ENCODE data around the gene ARHGEF4. TPM values are rescaled to one million over a fixed set of nuclear protein-coding genes. Genes with fewer than 3 reads are reported as not detected.

Gene ARHGEF4
- total RNA-seq, 1 experiment from 2014 or later = 0.80 TPM

DNA sequence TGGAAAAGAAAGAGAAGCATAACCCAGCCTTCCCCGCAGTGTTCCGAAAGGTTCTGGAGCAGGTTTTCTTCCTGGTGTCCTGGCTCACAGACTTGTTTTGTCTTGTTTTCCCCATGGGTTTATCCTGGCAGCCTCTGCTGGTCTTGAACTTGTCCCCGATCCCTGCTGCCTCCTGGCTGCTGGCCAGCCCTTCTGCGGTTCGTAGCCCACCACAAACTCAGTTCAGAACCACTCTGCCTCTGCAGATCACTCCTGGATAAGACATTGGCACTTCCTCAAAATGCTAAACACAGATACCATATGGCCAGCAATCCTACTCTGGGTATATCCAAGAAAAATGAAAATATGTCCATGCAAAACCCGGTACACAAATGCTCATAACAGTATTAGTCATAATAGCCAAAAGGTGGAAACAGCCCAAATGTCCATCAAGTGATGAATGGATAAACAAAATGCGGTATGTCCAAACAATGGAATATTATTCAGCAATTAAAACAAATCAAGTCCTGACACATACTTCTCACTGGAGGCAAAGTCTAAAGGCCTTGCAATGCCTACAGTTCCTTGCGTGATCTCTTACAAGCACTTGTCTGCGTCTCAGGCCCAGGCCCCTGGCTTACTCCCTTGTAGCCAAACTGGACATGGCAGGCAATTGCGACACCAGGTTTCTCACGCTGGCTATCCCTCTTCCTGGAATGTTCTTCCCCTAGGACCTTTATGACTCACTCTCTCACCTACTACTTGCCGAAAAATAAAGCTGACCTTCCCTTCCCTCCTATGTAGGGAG is 28.0 kb upstream of the ARHGEF4 start:
- BruUV-seq (replicated peaks) = no TSS peak
- in situ Hi-C loops (cut with HindIII; ENCODE audit: low pct_unique_long_range_greater_than_20kb, low sequenced_read_pairs) = no loop called here
- intact Hi-C loops (cut with micrococcal nuclease; ENCODE audit: unreplicated experiment) = no loop called here
- Histone ChIP-seq H3K9me3 (ENCODE audit: control insufficient read depth, insufficient read depth, low read depth, low read length) (no peaks in the 10 kb centered on the region), H3K27me3 (ENCODE audit: control insufficient read depth, insufficient read depth, low read length) (no peaks in the 10 kb centered on the region), H3K4me3 (ENCODE audit: low read depth in 2 of 2, low read length in 2 of 2) (no peak overlapping the region), H3K4me1 (ENCODE audit: control insufficient read depth, insufficient read depth, low read length) (no peaks in the 10 kb centered on the region), H3K27ac (ENCODE audit: low read length) (no peak overlapping the region), H3K36me3 (ENCODE audit: control insufficient read depth, insufficient read depth, low read length) (no peaks in the 10 kb centered on the region)
- TF ChIP-seq, protein P1, sequence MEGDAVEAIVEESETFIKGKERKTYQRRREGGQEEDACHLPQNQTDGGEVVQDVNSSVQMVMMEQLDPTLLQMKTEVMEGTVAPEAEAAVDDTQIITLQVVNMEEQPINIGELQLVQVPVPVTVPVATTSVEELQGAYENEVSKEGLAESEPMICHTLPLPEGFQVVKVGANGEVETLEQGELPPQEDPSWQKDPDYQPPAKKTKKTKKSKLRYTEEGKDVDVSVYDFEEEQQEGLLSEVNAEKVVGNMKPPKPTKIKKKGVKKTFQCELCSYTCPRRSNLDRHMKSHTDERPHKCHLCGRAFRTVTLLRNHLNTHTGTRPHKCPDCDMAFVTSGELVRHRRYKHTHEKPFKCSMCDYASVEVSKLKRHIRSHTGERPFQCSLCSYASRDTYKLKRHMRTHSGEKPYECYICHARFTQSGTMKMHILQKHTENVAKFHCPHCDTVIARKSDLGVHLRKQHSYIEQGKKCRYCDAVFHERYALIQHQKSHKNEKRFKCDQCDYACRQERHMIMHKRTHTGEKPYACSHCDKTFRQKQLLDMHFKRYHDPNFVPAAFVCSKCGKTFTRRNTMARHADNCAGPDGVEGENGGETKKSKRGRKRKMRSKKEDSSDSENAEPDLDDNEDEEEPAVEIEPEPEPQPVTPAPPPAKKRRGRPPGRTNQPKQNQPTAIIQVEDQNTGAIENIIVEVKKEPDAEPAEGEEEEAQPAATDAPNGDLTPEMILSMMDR (IDR thresholded peaks at IDR 0.05) = no peak
- TF ChIP-seq SIN3A (IDR thresholded peaks at IDR 0.05; ENCODE audit: borderline replicate concordance, insufficient read depth, low read depth, low read length) (no peak), TCF7L2 (IDR thresholded peaks at IDR 0.05; ENCODE audit: low read depth, low read length) (no peak), POLR2AphosphoS5 (IDR thresholded peaks at IDR 0.05; ENCODE audit: low read depth, low read length) (no peak)
- TF ChIP-seq, protein P2, sequence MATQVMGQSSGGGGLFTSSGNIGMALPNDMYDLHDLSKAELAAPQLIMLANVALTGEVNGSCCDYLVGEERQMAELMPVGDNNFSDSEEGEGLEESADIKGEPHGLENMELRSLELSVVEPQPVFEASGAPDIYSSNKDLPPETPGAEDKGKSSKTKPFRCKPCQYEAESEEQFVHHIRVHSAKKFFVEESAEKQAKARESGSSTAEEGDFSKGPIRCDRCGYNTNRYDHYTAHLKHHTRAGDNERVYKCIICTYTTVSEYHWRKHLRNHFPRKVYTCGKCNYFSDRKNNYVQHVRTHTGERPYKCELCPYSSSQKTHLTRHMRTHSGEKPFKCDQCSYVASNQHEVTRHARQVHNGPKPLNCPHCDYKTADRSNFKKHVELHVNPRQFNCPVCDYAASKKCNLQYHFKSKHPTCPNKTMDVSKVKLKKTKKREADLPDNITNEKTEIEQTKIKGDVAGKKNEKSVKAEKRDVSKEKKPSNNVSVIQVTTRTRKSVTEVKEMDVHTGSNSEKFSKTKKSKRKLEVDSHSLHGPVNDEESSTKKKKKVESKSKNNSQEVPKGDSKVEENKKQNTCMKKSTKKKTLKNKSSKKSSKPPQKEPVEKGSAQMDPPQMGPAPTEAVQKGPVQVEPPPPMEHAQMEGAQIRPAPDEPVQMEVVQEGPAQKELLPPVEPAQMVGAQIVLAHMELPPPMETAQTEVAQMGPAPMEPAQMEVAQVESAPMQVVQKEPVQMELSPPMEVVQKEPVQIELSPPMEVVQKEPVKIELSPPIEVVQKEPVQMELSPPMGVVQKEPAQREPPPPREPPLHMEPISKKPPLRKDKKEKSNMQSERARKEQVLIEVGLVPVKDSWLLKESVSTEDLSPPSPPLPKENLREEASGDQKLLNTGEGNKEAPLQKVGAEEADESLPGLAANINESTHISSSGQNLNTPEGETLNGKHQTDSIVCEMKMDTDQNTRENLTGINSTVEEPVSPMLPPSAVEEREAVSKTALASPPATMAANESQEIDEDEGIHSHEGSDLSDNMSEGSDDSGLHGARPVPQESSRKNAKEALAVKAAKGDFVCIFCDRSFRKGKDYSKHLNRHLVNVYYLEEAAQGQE (IDR thresholded peaks at IDR 0.05; ENCODE audit: insufficient read depth in 1 of 2, low read depth in 2 of 2, low read length in 1 of 2) = no peak
- CTCF ChIA-PET = no interaction called here
- DNase-seq (ENCODE audit: low read depth, low spot score) (no peak), ATAC-seq (no peak)
- POLR2A ChIA-PET = interaction anchor here (0.5 kb wide), 1 partner anchor 624 kb away, joined by 4 read pairs; no protein-coding TSS in a partner anchor

DNA sequence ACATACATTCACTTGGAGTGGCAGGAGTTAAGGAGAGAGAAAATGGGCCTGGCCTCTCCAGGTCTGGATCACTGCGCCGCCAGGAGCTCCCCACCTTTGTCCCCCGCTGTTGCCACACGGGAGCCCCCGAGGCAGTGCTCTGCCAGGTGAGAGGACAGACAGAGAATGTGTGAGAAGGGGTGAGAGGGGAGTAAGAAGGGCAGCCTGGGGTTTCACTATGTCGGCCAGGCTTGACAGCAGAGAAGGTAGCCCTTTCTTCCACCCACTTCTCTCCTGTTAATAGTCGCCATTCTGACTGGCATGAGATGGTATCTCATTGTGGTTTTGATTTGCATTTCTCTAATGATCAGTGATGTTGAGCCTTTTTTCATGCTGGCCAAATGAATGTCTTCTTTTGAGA is 26.2 kb upstream of the ARHGEF4 start:
- H3K4me3 ChIP-seq (ENCODE audit: low read depth in 2 of 2, low read length in 2 of 2) = no peak overlapping the region
- H3K36me3 ChIP-seq (ENCODE audit: control insufficient read depth, insufficient read depth, low read length) = no peaks in the 10 kb centered on the region
- H3K9me3 ChIP-seq (ENCODE audit: control insufficient read depth, insufficient read depth, low read depth, low read length) = no peaks in the 10 kb centered on the region
- in situ Hi-C loops (cut with HindIII; ENCODE audit: low pct_unique_long_range_greater_than_20kb, low sequenced_read_pairs) = no loop called here
- no peaks in the 10 kb centered on the region for H3K4me1 ChIP-seq (ENCODE audit: control insufficient read depth, insufficient read depth, low read length)
- no peak overlapping the region for H3K27ac ChIP-seq (ENCODE audit: low read length)
- no peak for DNase-seq (ENCODE audit: low read depth, low spot score)
- POLR2A ChIA-PET = no interaction called here
- TF ChIP-seq SIN3A (IDR thresholded peaks at IDR 0.05; ENCODE audit: borderline replicate concordance, insufficient read depth, low read depth, low read length) (no peak), POLR2AphosphoS5 (IDR thresholded peaks at IDR 0.05; ENCODE audit: low read depth, low read length) (no peak)
- TF ChIP-seq, protein P2 (IDR thresholded peaks at IDR 0.05; ENCODE audit: insufficient read depth in 1 of 2, low read depth in 2 of 2, low read length in 1 of 2) = no peak
- ATAC-seq = no peak
- intact Hi-C loops (cut with micrococcal nuclease; ENCODE audit: unreplicated experiment) = no loop called here
- BruUV-seq (replicated peaks) = no TSS peak
- CTCF ChIA-PET = no interaction called here
- H3K27me3 ChIP-seq (ENCODE audit: control insufficient read depth, insufficient read depth, low read length) = no peaks in the 10 kb centered on the region
